IPS-NIHi7 (cell line): Measurements from ENCODE around the gene UMODL1.

ENCODE experiments used
- DNase-seq: peaks from one replicate; pipeline ENCODE4 v3.0.0; 2012; ENCODE audit warnings: mixed read lengths; ENCODE audit errors: extremely low spot score

Gene UMODL1

DNA sequence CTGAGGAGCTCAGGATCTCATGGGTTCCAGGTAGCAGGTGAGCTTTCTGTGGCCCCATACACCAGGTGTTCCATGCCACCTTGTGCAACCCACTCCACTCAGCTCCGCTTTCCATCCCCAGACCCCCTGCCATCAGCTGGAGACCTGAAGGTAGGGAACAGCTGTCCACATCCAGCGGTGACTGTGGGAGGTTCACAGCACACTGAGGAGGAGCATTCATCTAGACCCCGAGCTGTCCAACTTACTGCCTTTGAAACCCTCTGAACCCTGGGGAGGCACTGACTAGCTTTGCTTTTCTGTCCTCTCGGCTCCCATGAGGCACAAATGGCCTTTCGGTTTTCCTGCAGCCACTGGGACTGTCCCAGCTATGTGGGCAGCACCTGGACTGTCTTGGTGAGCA, 119.9 kb downstream of the UMODL1 start:
- no peak for DNase-seq

DNA sequence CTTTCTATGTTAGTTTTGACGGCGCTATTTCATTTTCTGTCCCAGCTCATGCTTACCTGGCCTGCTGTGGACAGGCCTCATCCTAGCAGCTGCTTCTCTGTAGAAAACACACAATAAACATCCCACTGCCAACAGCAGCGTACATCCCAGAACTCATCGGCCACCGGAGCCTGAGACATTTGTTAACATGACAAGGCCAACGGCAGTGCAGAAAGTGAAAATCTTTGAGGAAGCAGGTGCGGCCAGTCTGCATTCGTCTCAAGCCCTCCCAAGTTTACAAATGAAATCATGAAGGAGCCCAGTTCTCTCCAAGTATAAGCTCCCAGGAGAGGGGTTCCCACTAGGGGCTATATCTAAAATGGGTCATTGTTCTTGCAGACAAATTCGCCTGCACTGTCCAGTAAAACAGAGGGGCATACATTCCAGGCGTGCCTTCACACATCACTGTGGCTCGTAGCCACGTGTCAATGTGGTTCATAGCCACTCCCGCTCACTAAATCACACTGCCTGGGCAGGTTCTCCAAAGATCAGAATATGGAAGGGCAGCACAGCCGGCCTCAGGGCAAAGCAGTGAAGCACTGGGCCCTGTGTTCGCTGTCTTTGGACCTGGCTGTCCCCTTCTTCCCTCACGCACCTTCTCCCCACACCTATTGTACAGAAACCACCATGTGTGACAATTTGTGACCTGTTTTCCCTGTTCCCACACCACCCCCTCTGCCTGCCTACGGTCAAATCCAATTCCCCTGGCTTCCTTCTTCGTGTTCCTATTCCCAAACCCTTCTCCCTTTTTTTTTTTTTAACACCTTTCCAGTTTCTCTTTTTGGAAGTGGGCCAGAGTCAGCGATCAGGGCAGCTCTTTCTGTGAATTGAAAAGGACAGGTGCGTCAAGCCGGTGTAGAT, 120.8 kb downstream of the UMODL1 start:
- no peak for DNase-seq
